Stimulated activated CD4-positive, alpha-beta T cell treated with anti-CD3 and anti-CD28 coated beads, Interleukin-4, amount 100 ng/mL, for 4 hours (primary cell): ENCODE measurements around the gene KRTAP12-4.
"Not testable (repeated sequence)": the region's sequence is repeated elsewhere in the genome, so short reads cannot be mapped to it uniquely, and the experiment has no call there.

Experiments
- DNase-seq, 2 experiments: peaks; one replicate each; pipeline ENCODE4 v3.0.0-alpha.2; 2020

The KRTAP12-4 gene

GRCh38 chr21:44686843-44687561, 32.5 kb upstream of the KRTAP12-4 start:
- DNase-seq: no peak

- no peak for DNase-seq
These were observed 31.7 kb upstream of the KRTAP12-4 start for GRCh38 chr21:44686000-44686781.

- DNase-seq: not testable (repeated sequence)
These were observed 30.6 kb upstream of the KRTAP12-4 start for GRCh38 chr21:44685050-44685449.

- no peak for DNase-seq
These were observed 30.0 kb upstream of the KRTAP12-4 start for GRCh38 chr21:44684483-44684882.

- no peak for DNase-seq
These were observed 29.6 kb upstream of the KRTAP12-4 start for GRCh38 chr21:44684077-44684476.

GRCh38 chr21:44682580-44683151, 28.2 kb upstream of the KRTAP12-4 start:
- no peak for DNase-seq

GRCh38 chr21:44681861-44682579, 27.6 kb upstream of the KRTAP12-4 start, which contains the start of gene KRTAP12-1:
KRTAP12-1 (minus strand) TSS chr21:44682163; CDS start chr21:44682123, 40 bp downstream.
- DNase-seq: no peak

- DNase-seq: no peak
These were observed 26.7 kb upstream of the KRTAP12-4 start for GRCh38 chr21:44681152-44681551.

- DNase-seq: no peak
These were observed 23.4 kb upstream of the KRTAP12-4 start for GRCh38 chr21:44677881-44678280.

- no peak for DNase-seq
These were observed 17.5 kb upstream of the KRTAP12-4 start for GRCh38 chr21:44671911-44672310.

- DNase-seq: no peak
These were observed 16.4 kb upstream of the KRTAP12-4 start for GRCh38 chr21:44670642-44671432.

GRCh38 chr21:44667612-44668011, 13.2 kb upstream of the KRTAP12-4 start:
- no peak for DNase-seq

GRCh38 chr21:44666401-44667320, 12.2 kb upstream of the KRTAP12-4 start, which contains the start of gene KRTAP12-2:
KRTAP12-2 (minus strand) TSS chr21:44666927; CDS start chr21:44666886, 41 bp downstream.
- no peak for DNase-seq

GRCh38 chr21:44664691-44665090, 10.2 kb upstream of the KRTAP12-4 start:
- no peak for DNase-seq

GRCh38 chr21:44661567-44661966, 7.1 kb upstream of the KRTAP12-4 start:
- DNase-seq: not testable (repeated sequence)

- DNase-seq: no peak
These were observed 4.6 kb upstream of the KRTAP12-4 start for GRCh38 chr21:44658913-44659595.

GRCh38 chr21:44658541-44658910, 4.1 kb upstream of the KRTAP12-4 start:
- no peak for DNase-seq

GRCh38 chr21:44657635-44658540, 3.4 kb upstream of the KRTAP12-4 start, which contains the start of gene KRTAP12-3:
KRTAP12-3 (plus strand) TSS chr21:44657932; CDS start chr21:44657980, 48 bp downstream.
- no peak for DNase-seq

GRCh38 chr21:44656868-44657267, 2.4 kb upstream of the KRTAP12-4 start:
- DNase-seq: no peak
